Neural cell (in vitro differentiated cells): Measurements from ENCODE around the gene GABRG3. TPM values are rescaled to one million over a fixed set of nuclear protein-coding genes. Genes with fewer than 3 reads are reported as not detected.

Experiments used
- H2AFZ ChIP-seq: fragments of 200-600, 300-800 bp; sonication (generic), shearing (Covaris generic); 2 replicates; pipeline ENCODE4 v1.6.0; 2014; ENCODE audit warnings: low read depth, mild to moderate bottlenecking, antibody characterized with exemption, low read length, moderate library complexity
- H3F3A ChIP-seq: fragments of 200-600 bp; shearing (Covaris generic); 2 replicates; pipeline ENCODE4 v1.6.1; 2016; ENCODE audit warnings: mild to moderate bottlenecking, moderate library complexity, mixed read lengths, antibody characterized with exemption, low read length; ENCODE audit not compliant: insufficient read depth, poor library complexity, severe bottlenecking
- H3K27ac ChIP-seq: fragments of 200-600, 300-800 bp; sonication (generic), shearing (Covaris generic); 2 replicates; pipeline ENCODE4 v1.5.1; 2014; ENCODE audit warnings: mild to moderate bottlenecking, low read length, moderate library complexity
- H3K27me3 ChIP-seq: fragments of 300-800, 200-600 bp; sonication (generic), shearing (Covaris generic); 2 replicates; pipeline ENCODE4 v1.6.0; 2014; ENCODE audit warnings: mild to moderate bottlenecking, low read depth, low read length, moderate library complexity; ENCODE audit not compliant: insufficient read depth
- H3K36me3 ChIP-seq: fragments of 300-800, 200-600 bp; sonication (generic), shearing (Covaris generic); 2 replicates; pipeline ENCODE4 v1.5.1; 2014; ENCODE audit warnings: mild to moderate bottlenecking, antibody characterized with exemption, low read length, moderate library complexity; ENCODE audit not compliant: insufficient read depth
- H3K4me2 ChIP-seq: fragments of 300-800, 200-600 bp; sonication (generic), shearing (Covaris generic); 2 replicates; pipeline ENCODE4 v1.6.0; 2014; ENCODE audit warnings: mild to moderate bottlenecking, low read length
- H3K4me3 ChIP-seq: fragments of 300-800, 200-600 bp; sonication (generic), shearing (Covaris generic); 2 replicates; pipeline ENCODE4 v1.5.1; 2014; ENCODE audit warnings: mild to moderate bottlenecking, low read length, moderate library complexity
- H3K79me2 ChIP-seq: fragments of 200-600 bp; shearing (Covaris generic); replicated peaks from 2 replicates; pipeline ENCODE4 v1.6.0; 2014; ENCODE audit warnings: mild to moderate bottlenecking, low read length, moderate library complexity; ENCODE audit not compliant: insufficient read depth
- H3K9ac ChIP-seq: fragments of 300-800, 200-600 bp; sonication (generic), shearing (Covaris generic); 2 replicates; pipeline ENCODE4 v1.6.1; 2016; ENCODE audit warnings: mild to moderate bottlenecking, low read length, mixed read lengths
- H3K9me2 ChIP-seq: fragments of 200-600 bp; shearing (Covaris generic); 2 replicates; pipeline ENCODE4 v1.6.1; 2016; ENCODE audit warnings: mild to moderate bottlenecking, low read length, mixed read lengths; ENCODE audit not compliant: insufficient read depth
- H3K9me3 ChIP-seq: fragments of 200-600, 300-800 bp; sonication (generic), shearing (Covaris generic); 2 replicates; pipeline ENCODE4 v1.6.1; 2016; ENCODE audit warnings: mild to moderate bottlenecking, mixed run types, low read length, moderate library complexity, mixed read lengths
- H4K20me1 ChIP-seq: fragments of 200-600 bp; shearing (Covaris generic); 2 replicates; pipeline ENCODE4 v1.6.1; 2016; ENCODE audit warnings: mild to moderate bottlenecking, mixed run types; ENCODE audit not compliant: insufficient read depth
- EP300 ChIP-seq: fragments of 450-650 bp; conservative IDR thresholded peaks from 2 replicates; pipeline ENCODE4 v1.6.1; 2014; ENCODE audit warnings: antibody characterized with exemption, mild to moderate bottlenecking, moderate library complexity; ENCODE audit not compliant: poor library complexity, severe bottlenecking
- EZH2 ChIP-seq: fragments of 200-600, 300-800 bp; shearing (Covaris generic), sonication (generic); IDR thresholded peaks from 2 replicates; pipeline ENCODE4 v1.6.1; 2014; ENCODE audit warnings: antibody characterized with exemption, low read length, borderline replicate concordance, mild to moderate bottlenecking; ENCODE audit not compliant: insufficient read depth, poor library complexity, severe bottlenecking
- MXI1 ChIP-seq: fragments of 450-650 bp; conservative IDR thresholded peaks from 2 replicates; pipeline ENCODE4 v1.6.1; 2014; ENCODE audit warnings: antibody characterized with exemption, mild to moderate bottlenecking; ENCODE audit not compliant: poor library complexity, severe bottlenecking
- POLR2AphosphoS5 ChIP-seq: IDR thresholded peaks from 2 replicates; pipeline ENCODE4 v1.6.1; 2012
- RAD21 ChIP-seq: fragments of 450-650 bp; conservative IDR thresholded peaks from 2 replicates; pipeline ENCODE4 v1.6.1; 2014; ENCODE audit warnings: antibody characterized with exemption, mild to moderate bottlenecking, moderate library complexity
- SMC3 ChIP-seq: fragments of 450-650 bp; conservative IDR thresholded peaks from 2 replicates; pipeline ENCODE4 v1.6.1; 2014; ENCODE audit warnings: antibody characterized with exemption, mild to moderate bottlenecking, moderate library complexity; ENCODE audit not compliant: poor library complexity
- TAF1 ChIP-seq: IDR thresholded peaks from 2 replicates; pipeline ENCODE4 v1.6.1; 2012; ENCODE audit warnings: low read depth
- polyA plus RNA-seq: library from polyadenylated mRNA; depleted of rRNA; stranded (reverse); fragments of >200 nt; gene quantifications from 2 replicates; pipeline ENCODE4 v1.2.3, GENCODE V29; 2014
- TF ChIP-seq, protein P1 (sequence below): fragments of 450-650 bp; IDR thresholded peaks from 2 replicates; pipeline ENCODE4 v1.5.1; 2014; ENCODE audit warnings: antibody characterized with exemption, mild to moderate bottlenecking, moderate library complexity; ENCODE audit not compliant: poor library complexity, severe bottlenecking
- TF ChIP-seq, protein P2 (sequence below): IDR thresholded peaks from 2 replicates; pipeline ENCODE4 v1.6.1; 2012; ENCODE audit warnings: borderline replicate concordance

GABRG3 gene
- polyA plus RNA-seq, 1 donor from 2014 or later: 1.2 TPM

DNA sequence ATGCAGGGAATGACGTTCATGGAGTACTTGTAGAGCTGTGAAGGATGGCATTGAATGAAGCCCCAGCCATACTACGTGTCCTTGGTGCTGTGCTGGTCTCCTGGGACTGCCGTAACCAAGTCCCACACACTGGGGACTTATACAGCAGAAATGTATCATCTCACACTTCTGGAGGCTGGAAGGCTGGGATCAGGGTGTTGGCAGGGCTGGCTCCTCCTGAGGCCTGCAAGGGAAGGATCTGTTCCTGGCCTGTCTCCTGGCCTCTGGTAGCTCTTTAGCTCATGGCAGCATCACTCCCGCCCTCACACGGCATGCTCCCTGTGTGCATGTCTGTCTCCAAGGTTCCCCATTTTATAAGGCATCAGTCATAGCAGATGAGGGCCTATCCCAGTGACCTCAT is 29.5 kb upstream of the GABRG3 start:
- Histone ChIP-seq H3K4me2 (no peak overlapping the region), H3K79me2 (no peaks in the 10 kb centered on the region), H4K20me1 (no peaks in the 10 kb centered on the region)

DNA sequence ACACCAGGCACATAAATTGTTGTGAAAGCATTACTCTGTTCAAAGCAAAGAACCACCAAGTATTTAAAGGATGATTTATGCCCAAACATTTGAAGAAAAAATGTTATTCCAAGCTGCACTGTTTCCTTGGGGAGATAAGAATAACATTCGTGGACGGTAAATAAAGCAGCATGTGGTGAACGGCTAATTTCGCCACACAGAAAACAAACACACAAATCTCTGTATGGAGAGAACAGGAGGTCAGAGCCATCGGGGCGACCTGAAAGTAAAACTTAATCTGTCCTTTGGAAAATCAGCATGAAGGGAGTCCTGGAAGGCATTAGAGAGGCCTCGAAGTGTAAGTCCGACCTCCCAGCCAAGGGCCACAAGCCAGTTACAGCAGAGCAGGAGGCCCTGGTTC is 27.1 kb upstream of the GABRG3 start:
- TF ChIP-seq RAD21 (no peak), MXI1 (no peak), TAF1 (no peak), EZH2 (no peak), POLR2AphosphoS5 (no peak), SMC3 (no peak), EP300 (no peak)
- TF ChIP-seq, protein P1, sequence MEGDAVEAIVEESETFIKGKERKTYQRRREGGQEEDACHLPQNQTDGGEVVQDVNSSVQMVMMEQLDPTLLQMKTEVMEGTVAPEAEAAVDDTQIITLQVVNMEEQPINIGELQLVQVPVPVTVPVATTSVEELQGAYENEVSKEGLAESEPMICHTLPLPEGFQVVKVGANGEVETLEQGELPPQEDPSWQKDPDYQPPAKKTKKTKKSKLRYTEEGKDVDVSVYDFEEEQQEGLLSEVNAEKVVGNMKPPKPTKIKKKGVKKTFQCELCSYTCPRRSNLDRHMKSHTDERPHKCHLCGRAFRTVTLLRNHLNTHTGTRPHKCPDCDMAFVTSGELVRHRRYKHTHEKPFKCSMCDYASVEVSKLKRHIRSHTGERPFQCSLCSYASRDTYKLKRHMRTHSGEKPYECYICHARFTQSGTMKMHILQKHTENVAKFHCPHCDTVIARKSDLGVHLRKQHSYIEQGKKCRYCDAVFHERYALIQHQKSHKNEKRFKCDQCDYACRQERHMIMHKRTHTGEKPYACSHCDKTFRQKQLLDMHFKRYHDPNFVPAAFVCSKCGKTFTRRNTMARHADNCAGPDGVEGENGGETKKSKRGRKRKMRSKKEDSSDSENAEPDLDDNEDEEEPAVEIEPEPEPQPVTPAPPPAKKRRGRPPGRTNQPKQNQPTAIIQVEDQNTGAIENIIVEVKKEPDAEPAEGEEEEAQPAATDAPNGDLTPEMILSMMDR: no peak
- TF ChIP-seq, protein P2, sequence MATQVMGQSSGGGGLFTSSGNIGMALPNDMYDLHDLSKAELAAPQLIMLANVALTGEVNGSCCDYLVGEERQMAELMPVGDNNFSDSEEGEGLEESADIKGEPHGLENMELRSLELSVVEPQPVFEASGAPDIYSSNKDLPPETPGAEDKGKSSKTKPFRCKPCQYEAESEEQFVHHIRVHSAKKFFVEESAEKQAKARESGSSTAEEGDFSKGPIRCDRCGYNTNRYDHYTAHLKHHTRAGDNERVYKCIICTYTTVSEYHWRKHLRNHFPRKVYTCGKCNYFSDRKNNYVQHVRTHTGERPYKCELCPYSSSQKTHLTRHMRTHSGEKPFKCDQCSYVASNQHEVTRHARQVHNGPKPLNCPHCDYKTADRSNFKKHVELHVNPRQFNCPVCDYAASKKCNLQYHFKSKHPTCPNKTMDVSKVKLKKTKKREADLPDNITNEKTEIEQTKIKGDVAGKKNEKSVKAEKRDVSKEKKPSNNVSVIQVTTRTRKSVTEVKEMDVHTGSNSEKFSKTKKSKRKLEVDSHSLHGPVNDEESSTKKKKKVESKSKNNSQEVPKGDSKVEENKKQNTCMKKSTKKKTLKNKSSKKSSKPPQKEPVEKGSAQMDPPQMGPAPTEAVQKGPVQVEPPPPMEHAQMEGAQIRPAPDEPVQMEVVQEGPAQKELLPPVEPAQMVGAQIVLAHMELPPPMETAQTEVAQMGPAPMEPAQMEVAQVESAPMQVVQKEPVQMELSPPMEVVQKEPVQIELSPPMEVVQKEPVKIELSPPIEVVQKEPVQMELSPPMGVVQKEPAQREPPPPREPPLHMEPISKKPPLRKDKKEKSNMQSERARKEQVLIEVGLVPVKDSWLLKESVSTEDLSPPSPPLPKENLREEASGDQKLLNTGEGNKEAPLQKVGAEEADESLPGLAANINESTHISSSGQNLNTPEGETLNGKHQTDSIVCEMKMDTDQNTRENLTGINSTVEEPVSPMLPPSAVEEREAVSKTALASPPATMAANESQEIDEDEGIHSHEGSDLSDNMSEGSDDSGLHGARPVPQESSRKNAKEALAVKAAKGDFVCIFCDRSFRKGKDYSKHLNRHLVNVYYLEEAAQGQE: no peak
- no peak overlapping the region for H2AFZ ChIP-seq
- no peak overlapping the region for H3K4me2 ChIP-seq
- no peak overlapping the region for H3K9ac ChIP-seq
- no peaks in the 10 kb centered on the region for H4K20me1 ChIP-seq
- H3F3A ChIP-seq: no peaks in the 10 kb centered on the region
- H3K9me2 ChIP-seq: no peaks in the 10 kb centered on the region
- H3K9me3 ChIP-seq: no peaks in the 10 kb centered on the region
- H3K27ac ChIP-seq: no peak overlapping the region
- no peak overlapping the region for H3K4me3 ChIP-seq
- H3K79me2 ChIP-seq: no peaks in the 10 kb centered on the region
- no peaks in the 10 kb centered on the region for H3K27me3 ChIP-seq
- no peaks in the 10 kb centered on the region for H3K36me3 ChIP-seq

More for the DNA sequence above, 29.5 kb upstream of the GABRG3 start:
- Histone ChIP-seq H3K36me3 (no peaks in the 10 kb centered on the region), H3F3A (no peaks in the 10 kb centered on the region), H3K9me3 (no peaks in the 10 kb centered on the region), H3K4me3 (no peak overlapping the region), H2AFZ (no peak overlapping the region), H3K9ac (no peak overlapping the region), H3K27me3 (no peaks in the 10 kb centered on the region), H3K9me2 (no peaks in the 10 kb centered on the region), H3K27ac (no peak overlapping the region)
- TF ChIP-seq MXI1: no peak
- no peak for TF ChIP-seq EZH2
- TF ChIP-seq, protein P1: no peak
- TF ChIP-seq EP300: no peak
- no peak for TF ChIP-seq POLR2AphosphoS5
- TF ChIP-seq RAD21: no peak
- no peak for TF ChIP-seq TAF1
- no peak for TF ChIP-seq SMC3
- TF ChIP-seq, protein P2: no peak
